GM15510 (cell line): Measurements from ENCODE around the gene ZDHHC14.

Experiments used
- POLR2A ChIP-seq: IDR thresholded peaks from 3 replicates; pipeline ENCODE4 v1.6.1; 2011; ENCODE audit warnings: borderline replicate concordance; ENCODE audit not compliant: insufficient read length; ENCODE audit errors: extremely low read depth

Gene ZDHHC14

GRCh38 chr6:157645201-157645795 lies 264.3 kb downstream of the ZDHHC14 start:
- no peak for TF ChIP-seq POLR2A

GRCh38 chr6:157646012-157646411 lies 265.0 kb downstream of the ZDHHC14 start:
- no peak for TF ChIP-seq POLR2A

- TF ChIP-seq POLR2A: no peak
Measured at GRCh38 chr6:157647261-157647915, 266.4 kb downstream of the ZDHHC14 start.

GRCh38 chr6:157648561-157648960 lies 267.6 kb downstream of the ZDHHC14 start:
- TF ChIP-seq POLR2A: no peak

- no peak for TF ChIP-seq POLR2A
Measured at GRCh38 chr6:157649311-157650260, 268.6 kb downstream of the ZDHHC14 start.

GRCh38 chr6:157650261-157650640 lies 269.3 kb downstream of the ZDHHC14 start:
- TF ChIP-seq POLR2A: no peak

GRCh38 chr6:157650801-157651200 lies 269.8 kb downstream of the ZDHHC14 start:
- no peak for TF ChIP-seq POLR2A

- no peak for TF ChIP-seq POLR2A
Measured at GRCh38 chr6:157651731-157652490, 270.9 kb downstream of the ZDHHC14 start.

- no peak for TF ChIP-seq POLR2A
Measured at GRCh38 chr6:157652601-157653363, 271.8 kb downstream of the ZDHHC14 start.

GRCh38 chr6:157653521-157653920 lies 272.5 kb downstream of the ZDHHC14 start:
- no peak for TF ChIP-seq POLR2A

GRCh38 chr6:157655139-157655538 lies 274.1 kb downstream of the ZDHHC14 start:
- no peak for TF ChIP-seq POLR2A

- TF ChIP-seq POLR2A: no peak
Measured at GRCh38 chr6:157656437-157656997, 275.5 kb downstream of the ZDHHC14 start.

- no peak for TF ChIP-seq POLR2A
Measured at GRCh38 chr6:157657754-157658153, 276.8 kb downstream of the ZDHHC14 start.

- TF ChIP-seq POLR2A: no peak
Measured at GRCh38 chr6:157658301-157658700, 277.3 kb downstream of the ZDHHC14 start.
